GM12864 (cell line): Measurements from ENCODE around the gene AGAP3.

Source experiments
- DNase-seq: peaks from one replicate; pipeline ENCODE4 v3.0.0-alpha.2; 2011; ENCODE audit warnings: low read depth
- H3K4me3 ChIP-seq: 2 replicates; pipeline ENCODE4 v1.5.1; 2011; ENCODE audit warnings: mild to moderate bottlenecking, low read depth, low read length, control low read depth
- CTCF ChIP-seq: IDR thresholded peaks from 2 replicates; pipeline ENCODE4 v1.5.1; 2011; ENCODE audit warnings: low read depth, mild to moderate bottlenecking, moderate library complexity, low read length, control low read depth, inconsistent platforms; ENCODE audit errors: missing control alignments

The AGAP3 gene

GRCh38 chr7:151186640-151187408 is 100.5 kb downstream of the AGAP3 start, which contains the start of gene ASB10:
Gene ASB10 (minus strand): TSS chr7:151187250. CDS start chr7:151187130, 120 bp downstream.
- H3K4me3 ChIP-seq: no peak within 1 kb of the TSS
- no peak for TF ChIP-seq CTCF
- no peak for DNase-seq

GRCh38 chr7:151187409-151188251 is 101.4 kb downstream of the AGAP3 start:
- DNase-seq: no peak
- H3K4me3 ChIP-seq: no peak overlapping the region
- no peak for TF ChIP-seq CTCF

- DNase-seq: no peak
- no peak overlapping the region for H3K4me3 ChIP-seq
- no peak for TF ChIP-seq CTCF
Observed at GRCh38 chr7:151188252-151188542, 101.9 kb downstream of the AGAP3 start.

GRCh38 chr7:151189038-151189437 is 102.8 kb downstream of the AGAP3 start:
- DNase-seq: no peak
- TF ChIP-seq CTCF: no peak
- H3K4me3 ChIP-seq: no peak overlapping the region

GRCh38 chr7:151191544-151191943 is 105.3 kb downstream of the AGAP3 start:
- DNase-seq: no peak
- TF ChIP-seq CTCF: no peak
- no peak overlapping the region for H3K4me3 ChIP-seq

GRCh38 chr7:151192002-151192539 is 105.8 kb downstream of the AGAP3 start:
- no peak for TF ChIP-seq CTCF

More at GRCh38 chr7:151192002-151192539, 105.8 kb downstream of the AGAP3 start:
- no peak for DNase-seq
- H3K4me3 ChIP-seq: no peak overlapping the region
